NB4 (cell line): ENCODE measurements around the gene NUDT2.

Experiments
- DNase-seq: peaks from one replicate; pipeline ENCODE4 v3.0.0; 2010; ENCODE audit warnings: low read depth
- H3K4me3 ChIP-seq: one replicate; pipeline ENCODE4 v1.5.1; 2011; ENCODE audit warnings: mild to moderate bottlenecking, low read depth, low read length, moderate library complexity
- MYC ChIP-seq: IDR thresholded peaks from 2 replicates; pipeline ENCODE4 v1.6.1; 2011; ENCODE audit warnings: low read depth, low read length
- POLR2A ChIP-seq: IDR thresholded peaks from 2 replicates; pipeline ENCODE4 v1.6.1; 2011; ENCODE audit warnings: mild to moderate bottlenecking; ENCODE audit not compliant: insufficient read length; ENCODE audit errors: extremely low read depth
- TF ChIP-seq, protein P1 (sequence below): IDR thresholded peaks from 2 replicates; pipeline ENCODE4 v1.6.1; 2011; ENCODE audit warnings: low read depth, low read length
- TF ChIP-seq, protein P2 (sequence below): IDR thresholded peaks from one replicate; pipeline ENCODE4 v1.5.1; 2012; ENCODE audit warnings: low read depth, low read length

Gene NUDT2

DNA sequence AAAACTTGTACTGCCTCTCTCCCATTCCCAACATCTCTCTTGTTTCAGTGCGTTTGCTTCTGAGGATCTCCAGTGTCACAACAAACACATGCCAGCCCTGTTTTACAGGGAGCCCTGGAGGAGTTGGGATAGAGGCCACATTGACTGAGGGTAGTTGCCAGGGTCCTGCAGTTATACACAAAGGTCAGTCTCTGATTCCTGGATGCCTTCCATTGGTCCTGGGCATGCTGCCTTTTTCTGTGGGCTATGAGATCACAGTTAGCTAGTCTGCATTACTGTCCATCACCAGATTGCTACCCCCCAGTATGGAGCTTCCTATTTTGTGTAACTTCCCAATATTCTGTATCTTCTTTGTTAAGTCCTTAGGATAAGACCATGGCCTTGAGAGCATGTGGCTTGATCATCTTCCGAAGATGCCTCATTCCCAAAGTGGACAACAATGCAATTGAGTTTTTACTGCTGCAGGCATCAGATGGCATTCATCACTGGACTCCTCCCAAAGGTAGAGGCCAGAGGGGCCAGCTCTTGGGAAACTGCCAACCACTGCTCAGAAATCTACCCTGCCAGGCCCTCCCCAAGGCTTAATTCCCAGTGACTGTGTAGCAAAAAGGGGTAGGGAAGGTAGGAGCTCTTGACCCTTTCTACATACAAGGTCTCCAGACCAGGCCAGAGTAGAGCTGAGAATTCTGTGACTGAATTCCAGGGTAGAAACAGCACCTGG, 9.5 kb downstream of the NUDT2 start:
- H3K4me3 ChIP-seq: no peak overlapping the region
- DNase-seq: no peak
- TF ChIP-seq MYC (no peak), POLR2A (no peak)
- TF ChIP-seq, protein P1, sequence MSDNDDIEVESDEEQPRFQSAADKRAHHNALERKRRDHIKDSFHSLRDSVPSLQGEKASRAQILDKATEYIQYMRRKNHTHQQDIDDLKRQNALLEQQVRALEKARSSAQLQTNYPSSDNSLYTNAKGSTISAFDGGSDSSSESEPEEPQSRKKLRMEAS: no peak
- TF ChIP-seq, protein P2, sequence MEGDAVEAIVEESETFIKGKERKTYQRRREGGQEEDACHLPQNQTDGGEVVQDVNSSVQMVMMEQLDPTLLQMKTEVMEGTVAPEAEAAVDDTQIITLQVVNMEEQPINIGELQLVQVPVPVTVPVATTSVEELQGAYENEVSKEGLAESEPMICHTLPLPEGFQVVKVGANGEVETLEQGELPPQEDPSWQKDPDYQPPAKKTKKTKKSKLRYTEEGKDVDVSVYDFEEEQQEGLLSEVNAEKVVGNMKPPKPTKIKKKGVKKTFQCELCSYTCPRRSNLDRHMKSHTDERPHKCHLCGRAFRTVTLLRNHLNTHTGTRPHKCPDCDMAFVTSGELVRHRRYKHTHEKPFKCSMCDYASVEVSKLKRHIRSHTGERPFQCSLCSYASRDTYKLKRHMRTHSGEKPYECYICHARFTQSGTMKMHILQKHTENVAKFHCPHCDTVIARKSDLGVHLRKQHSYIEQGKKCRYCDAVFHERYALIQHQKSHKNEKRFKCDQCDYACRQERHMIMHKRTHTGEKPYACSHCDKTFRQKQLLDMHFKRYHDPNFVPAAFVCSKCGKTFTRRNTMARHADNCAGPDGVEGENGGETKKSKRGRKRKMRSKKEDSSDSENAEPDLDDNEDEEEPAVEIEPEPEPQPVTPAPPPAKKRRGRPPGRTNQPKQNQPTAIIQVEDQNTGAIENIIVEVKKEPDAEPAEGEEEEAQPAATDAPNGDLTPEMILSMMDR: no peak

DNA sequence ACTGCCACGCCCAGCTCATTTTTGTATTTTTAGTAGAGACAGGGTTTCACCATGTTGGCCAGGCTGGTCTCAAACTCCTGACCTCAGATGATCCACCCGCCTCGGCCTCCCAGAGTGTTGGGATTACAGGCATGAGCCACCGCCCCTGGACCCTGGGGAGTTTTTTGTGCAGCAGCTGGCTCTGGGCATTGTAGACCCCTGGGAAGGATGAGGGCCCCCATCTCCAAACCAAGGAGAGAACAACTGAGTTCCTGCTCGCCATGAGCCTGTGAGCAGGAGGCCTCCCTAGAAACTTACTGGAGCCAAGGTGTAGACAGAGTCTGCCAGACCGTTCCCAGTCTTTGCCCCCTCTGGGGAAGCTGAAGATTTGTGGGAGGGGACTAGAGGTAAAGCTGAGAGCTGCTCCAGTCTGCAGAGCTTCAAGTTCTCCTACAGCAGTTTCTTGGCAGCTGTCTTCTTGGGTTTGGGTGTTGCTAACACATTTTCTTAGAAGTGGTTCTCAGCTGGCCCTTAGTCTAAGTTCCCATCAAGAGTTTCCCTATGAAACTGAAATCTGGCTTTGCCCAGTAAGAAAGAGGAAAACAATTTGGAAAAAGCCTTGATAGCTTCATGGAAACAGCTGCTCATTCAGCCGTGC, 12.4 kb downstream of the NUDT2 start:
- TF ChIP-seq MYC (no peak), POLR2A (no peak)
- TF ChIP-seq, protein P2: no peak
- TF ChIP-seq, protein P1: no peak
- H3K4me3 ChIP-seq: no peak overlapping the region
- no peak for DNase-seq

DNA sequence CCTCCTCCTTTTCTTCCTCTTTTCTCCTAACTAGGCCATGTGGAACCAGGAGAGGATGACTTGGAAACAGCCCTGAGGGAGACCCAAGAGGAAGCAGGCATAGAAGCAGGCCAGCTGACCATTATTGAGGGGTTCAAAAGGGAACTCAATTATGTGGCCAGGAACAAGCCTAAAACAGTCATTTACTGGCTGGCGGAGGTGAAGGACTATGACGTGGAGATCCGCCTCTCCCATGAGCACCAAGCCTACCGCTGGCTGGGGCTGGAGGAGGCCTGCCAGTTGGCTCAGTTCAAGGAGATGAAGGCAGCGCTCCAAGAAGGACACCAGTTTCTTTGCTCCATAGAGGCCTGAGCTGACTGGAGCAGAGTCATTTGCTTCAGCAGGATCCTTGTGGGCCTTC, 13.7 kb downstream of the NUDT2 start:
- no peak for DNase-seq
- TF ChIP-seq, protein P1: no peak
- TF ChIP-seq POLR2A (no peak), MYC (no peak)
- TF ChIP-seq, protein P2: no peak
- no peak overlapping the region for H3K4me3 ChIP-seq

DNA sequence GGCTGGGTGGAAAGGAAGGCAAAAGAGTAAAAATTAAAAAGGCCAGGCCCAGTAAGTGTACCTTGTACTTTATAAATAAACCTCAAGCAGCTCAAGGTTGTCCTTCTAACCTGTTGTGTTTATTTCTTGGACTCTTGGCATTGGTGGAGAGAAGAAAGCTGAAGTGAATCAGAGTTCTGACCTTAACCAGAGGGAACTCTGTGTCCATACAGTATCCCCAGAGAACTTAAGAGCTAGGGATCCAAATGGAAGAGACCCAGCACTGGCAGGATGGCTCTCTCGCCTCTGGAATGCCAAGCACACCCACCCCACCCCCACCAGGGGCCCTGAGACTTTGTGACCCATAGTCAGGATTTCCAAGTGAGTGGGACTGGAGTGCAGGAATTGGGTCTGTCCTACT, 14.2 kb downstream of the NUDT2 start:
- TF ChIP-seq, protein P1: no peak
- TF ChIP-seq MYC (no peak), POLR2A (no peak)
- TF ChIP-seq, protein P2: no peak

DNA sequence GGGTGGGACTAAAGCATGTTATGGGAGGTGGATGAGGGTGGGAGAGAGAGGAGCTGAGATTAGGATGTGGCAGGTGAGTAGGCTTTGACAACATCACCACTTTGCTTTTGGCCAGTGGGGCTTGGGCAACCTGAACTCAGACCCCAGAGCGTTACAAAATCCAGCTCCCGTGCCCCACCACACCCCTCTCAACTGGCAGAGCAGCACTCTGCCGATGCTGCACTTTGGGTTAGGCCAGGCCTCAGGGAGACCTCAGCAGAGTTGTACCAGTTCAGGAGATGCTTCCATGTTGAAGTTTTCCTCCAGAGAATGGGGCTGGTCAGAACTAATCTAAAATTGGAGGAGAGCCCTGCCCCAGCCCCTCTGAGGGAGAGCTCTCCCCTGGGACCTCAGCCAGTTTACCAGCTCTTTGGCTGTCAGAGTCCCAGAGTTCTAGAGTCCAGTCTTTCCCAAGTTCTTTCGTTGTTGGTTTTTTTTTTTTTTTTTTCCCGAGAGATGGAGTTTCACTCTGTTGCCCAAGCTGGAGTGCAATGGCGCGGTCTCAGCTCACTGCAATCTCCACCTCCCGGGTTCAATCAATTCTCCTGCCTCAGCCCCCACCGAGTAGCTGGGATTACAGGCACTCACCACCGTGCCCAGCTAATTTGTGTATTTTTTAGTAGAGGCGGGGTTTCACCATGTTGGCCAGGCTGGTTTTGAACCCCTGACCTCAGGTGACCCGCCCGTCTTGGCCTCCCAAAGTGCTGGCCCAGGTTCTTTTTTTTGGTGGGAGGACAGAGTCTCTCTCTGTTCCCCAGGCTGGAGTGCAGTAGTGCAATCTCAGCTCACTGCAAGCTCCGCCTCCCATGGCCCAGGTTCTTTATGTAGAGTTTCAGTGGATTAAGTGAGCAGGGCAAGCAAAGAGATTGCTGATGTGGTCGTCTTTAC, 17.8 kb downstream of the NUDT2 start:
- H3K4me3 ChIP-seq: no peak overlapping the region
- no peak for TF ChIP-seq POLR2A
- TF ChIP-seq MYC: no peak
- TF ChIP-seq, protein P2: no peak
- TF ChIP-seq, protein P1: no peak
- no peak for DNase-seq

More for the DNA sequence above, 14.2 kb downstream of the NUDT2 start:
- no peak for DNase-seq
- H3K4me3 ChIP-seq: no peak overlapping the region
